OCI-LY3 (cell line): ENCODE results near the gene CTBP2.

Experiments
- CTCF ChIP-seq: fragments of 200-600, 300-600 bp; sonication (generic); IDR thresholded peaks from 2 replicates; pipeline ENCODE4 v1.5.1; 2014; ENCODE audit warnings: antibody characterized with exemption, low read length, low read depth
- EZH2phosphoT487 ChIP-seq: fragments of 200-600 bp; shearing (Covaris generic); IDR thresholded peaks from 2 replicates; pipeline ENCODE4 v1.6.1; 2018; ENCODE audit warnings: antibody characterized with exemption, mixed run types, low read depth

- TF ChIP-seq CTCF (no peak), EZH2phosphoT487 (no peak)
Observed at GRCh38 chr10:125107965-125108580, 52.3 kb downstream of the CTBP2 start.
